Parathyroid adenoma (tissue), 2 donors: ENCODE results near the gene PHF21B.

ENCODE experiments used
- H2AFZ ChIP-seq: fragments of 300-600 bp; sonication (generic); one replicate; pipeline ENCODE4 v1.7.0; 2017; ENCODE audit warnings: antibody characterized with exemption, mild to moderate bottlenecking
- H3K27ac ChIP-seq: fragments of 300-600 bp; sonication (generic); one replicate; pipeline ENCODE4 v1.7.0; 2017
- H3K27me3 ChIP-seq: fragments of 300-600 bp; sonication (generic); one replicate; pipeline ENCODE4 v1.7.0; 2017; ENCODE audit warnings: low read length; ENCODE audit not compliant: control insufficient read depth, insufficient read depth
- H3K36me3 ChIP-seq: fragments of 300-600 bp; sonication (generic); one replicate; pipeline ENCODE4 v1.7.0; 2017; ENCODE audit warnings: low read length; ENCODE audit not compliant: control insufficient read depth, insufficient read depth
- H3K4me1 ChIP-seq: fragments of 300-600 bp; sonication (generic); one replicate; pipeline ENCODE4 v1.7.0; 2017; ENCODE audit warnings: control low read depth
- H3K4me2 ChIP-seq: fragments of 300-600 bp; sonication (generic); one replicate; pipeline ENCODE4 v1.7.0; 2017; ENCODE audit warnings: low read length
- H3K4me3 ChIP-seq: fragments of 300-600 bp; sonication (generic); one replicate; pipeline ENCODE4 v1.7.0; 2017; ENCODE audit warnings: low read depth, low read length
- H3K79me2 ChIP-seq: fragments of 300-600 bp; sonication (generic); one replicate; pipeline ENCODE4 v1.7.0; 2017; ENCODE audit warnings: control low read depth
- H3K9ac ChIP-seq: fragments of 300-600 bp; sonication (generic); one replicate; pipeline ENCODE4 v1.7.0; 2017; ENCODE audit warnings: mild to moderate bottlenecking
- H3K9me3 ChIP-seq: fragments of 300-600 bp; sonication (generic); one replicate; pipeline ENCODE4 v1.7.0; 2017; ENCODE audit warnings: low read length; ENCODE audit not compliant: control insufficient read depth
- CTCF ChIP-seq: fragments of 300-600 bp; sonication (generic); IDR thresholded peaks from one replicate; pipeline ENCODE4 v1.7.0; 2017; ENCODE audit warnings: antibody characterized with exemption, mild to moderate bottlenecking
- donor health status: primary hyperparathyroidism.

Gene PHF21B

GRCh38 chr22:44955102-44955501 lies 54.7 kb downstream of the PHF21B start:
- Histone ChIP-seq H3K27me3 (no peaks in the 10 kb centered on the region), H3K27ac (no peak overlapping the region), H3K36me3 (no peaks in the 10 kb centered on the region), H3K4me3 (no peak overlapping the region), H2AFZ (no peak overlapping the region), H3K9ac (no peak overlapping the region), H3K9me3 (no peaks in the 10 kb centered on the region), H3K79me2 (no peaks in the 10 kb centered on the region), H3K4me1 (no peaks in the 10 kb centered on the region), H3K4me2 (no peak overlapping the region)
- TF ChIP-seq CTCF = no peak

- Histone ChIP-seq H3K79me2 (no peaks in the 10 kb centered on the region), H3K4me3 (no peak overlapping the region), H3K27me3 (no peaks in the 10 kb centered on the region), H3K9ac (no peak overlapping the region), H3K9me3 (no peaks in the 10 kb centered on the region), H3K4me1 (no peaks in the 10 kb centered on the region), H3K4me2 (no peak overlapping the region), H2AFZ (no peak overlapping the region), H3K36me3 (no peaks in the 10 kb centered on the region), H3K27ac (no peak overlapping the region)
- TF ChIP-seq CTCF = no peak
These were observed 55.7 kb downstream of the PHF21B start for GRCh38 chr22:44954149-44954548.

- no peak overlapping the region for H2AFZ ChIP-seq
- no peak for TF ChIP-seq CTCF
These were observed 56.7 kb downstream of the PHF21B start for GRCh38 chr22:44952863-44953746.

GRCh38 chr22:44951510-44951816 lies 58.3 kb downstream of the PHF21B start:
- Histone ChIP-seq H3K79me2 (no peaks in the 10 kb centered on the region), H2AFZ (no peak overlapping the region), H3K36me3 (no peaks in the 10 kb centered on the region), H3K27me3 (no peaks in the 10 kb centered on the region), H3K9ac (no peak overlapping the region), H3K4me3 (no peak overlapping the region), H3K9me3 (no peaks in the 10 kb centered on the region), H3K27ac (no peak overlapping the region), H3K4me1 (no peaks in the 10 kb centered on the region), H3K4me2 (no peak overlapping the region)
- TF ChIP-seq CTCF = no peak

More at GRCh38 chr22:44952863-44953746, 56.7 kb downstream of the PHF21B start:
- Histone ChIP-seq H3K4me1 (no peaks in the 10 kb centered on the region), H3K27ac (no peak overlapping the region), H3K79me2 (no peaks in the 10 kb centered on the region), H3K27me3 (no peaks in the 10 kb centered on the region), H3K9me3 (no peaks in the 10 kb centered on the region), H3K9ac (no peak overlapping the region), H3K4me3 (no peak overlapping the region), H3K36me3 (no peaks in the 10 kb centered on the region), H3K4me2 (no peak overlapping the region)
